HEK293T (cell line): Measurements from ENCODE around the gene OPTC.

Source experiments
- BHLHE40 ChIP-seq: fragments of 450-650 bp; IDR thresholded peaks from 2 replicates; pipeline ENCODE4 v1.6.1; 2016; ENCODE audit warnings: mild to moderate bottlenecking, moderate library complexity, borderline replicate concordance
- FOXK2 ChIP-seq: fragments of 450-650 bp; IDR thresholded peaks from 2 replicates; pipeline ENCODE4 v1.6.1; 2016; ENCODE audit warnings: mild to moderate bottlenecking
- HDGF ChIP-seq: fragments of 450-650 bp; IDR thresholded peaks from 2 replicates; pipeline ENCODE4 v1.6.1; 2017; ENCODE audit warnings: antibody characterized with exemption, borderline replicate concordance
- LEF1 ChIP-seq: fragments of 450-650 bp; IDR thresholded peaks from 2 replicates; pipeline ENCODE4 v1.6.1; 2017; ENCODE audit warnings: mild to moderate bottlenecking, borderline replicate concordance
- SP1 ChIP-seq: fragments of 450-650 bp; IDR thresholded peaks from 2 replicates; pipeline ENCODE4 v1.6.1; 2017
- SUZ12 ChIP-seq: fragments of 450-650 bp; IDR thresholded peaks from 2 replicates; pipeline ENCODE4 v1.6.1; 2016; ENCODE audit warnings: mild to moderate bottlenecking
- TF ChIP-seq, protein P1 (sequence below): fragments of 450-650 bp; IDR thresholded peaks from 2 replicates; pipeline ENCODE4 v1.6.1; 2016

DNA sequence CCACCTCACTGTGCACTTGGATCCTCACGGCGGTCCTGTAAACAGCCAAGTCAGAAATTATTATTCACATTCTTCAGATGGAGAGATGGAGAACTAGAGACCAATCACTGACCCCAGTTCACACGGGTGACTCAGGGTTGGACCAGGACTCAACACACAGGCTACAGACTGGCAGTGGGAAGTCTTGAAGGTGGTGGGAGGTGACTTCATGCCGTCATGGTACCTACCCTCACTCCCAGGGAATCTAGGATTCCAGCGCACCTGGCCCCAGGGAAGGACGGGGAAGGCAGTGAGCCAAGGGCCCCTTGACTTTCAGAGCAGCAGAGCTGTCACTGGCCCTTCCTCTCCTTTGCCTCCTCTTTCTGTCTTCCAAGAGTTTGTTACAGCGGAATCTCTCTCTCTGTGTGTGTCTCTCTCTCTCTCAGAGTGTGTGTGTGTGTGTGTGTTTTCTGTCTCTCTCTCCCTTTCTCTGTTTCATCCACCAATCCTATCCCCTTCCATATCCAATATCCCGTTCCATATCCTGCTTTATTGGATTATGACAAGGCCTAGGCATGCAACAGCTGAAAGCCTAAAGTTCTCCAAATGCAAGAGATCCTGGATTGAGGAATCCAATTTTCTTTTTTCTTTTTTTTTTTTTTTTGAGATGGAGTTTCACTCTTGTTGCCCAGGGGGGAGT, 11.7 kb downstream of the OPTC start:
- TF ChIP-seq HDGF (no peak), LEF1 (no peak), SP1 (no peak), BHLHE40 (no peak), FOXK2 (no peak), SUZ12 (no peak)
- TF ChIP-seq, protein P1, sequence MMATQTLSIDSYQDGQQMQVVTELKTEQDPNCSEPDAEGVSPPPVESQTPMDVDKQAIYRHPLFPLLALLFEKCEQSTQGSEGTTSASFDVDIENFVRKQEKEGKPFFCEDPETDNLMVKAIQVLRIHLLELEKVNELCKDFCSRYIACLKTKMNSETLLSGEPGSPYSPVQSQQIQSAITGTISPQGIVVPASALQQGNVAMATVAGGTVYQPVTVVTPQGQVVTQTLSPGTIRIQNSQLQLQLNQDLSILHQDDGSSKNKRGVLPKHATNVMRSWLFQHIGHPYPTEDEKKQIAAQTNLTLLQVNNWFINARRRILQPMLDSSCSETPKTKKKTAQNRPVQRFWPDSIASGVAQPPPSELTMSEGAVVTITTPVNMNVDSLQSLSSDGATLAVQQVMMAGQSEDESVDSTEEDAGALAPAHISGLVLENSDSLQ: no peak
